GM12873 (cell line): ENCODE measurements around the gene SLIT1.

Experiments
- TF ChIP-seq, protein P1 (sequence below): IDR thresholded peaks from 2 replicates; pipeline ENCODE4 v1.5.1; 2012; ENCODE audit warnings: low read depth, mild to moderate bottlenecking, moderate library complexity, low read length, control low read depth; ENCODE audit not compliant: insufficient read depth; ENCODE audit errors: missing control alignments

The SLIT1 gene

DNA sequence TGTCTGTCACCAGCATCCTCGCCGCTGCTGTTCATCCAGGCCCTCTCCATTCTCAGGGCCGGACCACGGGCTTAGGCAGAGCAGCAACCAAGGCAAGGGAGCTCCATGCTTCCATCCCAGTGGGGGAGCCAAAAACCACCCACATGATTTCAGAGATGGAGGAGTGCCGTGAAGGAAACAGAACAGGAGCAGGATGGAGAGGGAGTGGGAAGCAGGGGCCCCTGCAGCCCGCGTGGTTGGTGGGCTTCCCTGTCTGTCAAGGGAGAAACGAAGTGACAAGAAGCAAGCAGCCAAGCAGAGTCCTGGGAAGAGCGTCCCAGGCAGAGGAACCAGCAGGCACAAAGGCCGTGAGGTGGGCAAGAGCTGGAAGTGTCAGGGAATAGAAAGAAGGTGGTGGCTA, 95.7 kb downstream of the SLIT1 start:
- TF ChIP-seq, protein P1, sequence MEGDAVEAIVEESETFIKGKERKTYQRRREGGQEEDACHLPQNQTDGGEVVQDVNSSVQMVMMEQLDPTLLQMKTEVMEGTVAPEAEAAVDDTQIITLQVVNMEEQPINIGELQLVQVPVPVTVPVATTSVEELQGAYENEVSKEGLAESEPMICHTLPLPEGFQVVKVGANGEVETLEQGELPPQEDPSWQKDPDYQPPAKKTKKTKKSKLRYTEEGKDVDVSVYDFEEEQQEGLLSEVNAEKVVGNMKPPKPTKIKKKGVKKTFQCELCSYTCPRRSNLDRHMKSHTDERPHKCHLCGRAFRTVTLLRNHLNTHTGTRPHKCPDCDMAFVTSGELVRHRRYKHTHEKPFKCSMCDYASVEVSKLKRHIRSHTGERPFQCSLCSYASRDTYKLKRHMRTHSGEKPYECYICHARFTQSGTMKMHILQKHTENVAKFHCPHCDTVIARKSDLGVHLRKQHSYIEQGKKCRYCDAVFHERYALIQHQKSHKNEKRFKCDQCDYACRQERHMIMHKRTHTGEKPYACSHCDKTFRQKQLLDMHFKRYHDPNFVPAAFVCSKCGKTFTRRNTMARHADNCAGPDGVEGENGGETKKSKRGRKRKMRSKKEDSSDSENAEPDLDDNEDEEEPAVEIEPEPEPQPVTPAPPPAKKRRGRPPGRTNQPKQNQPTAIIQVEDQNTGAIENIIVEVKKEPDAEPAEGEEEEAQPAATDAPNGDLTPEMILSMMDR, result no peak

DNA sequence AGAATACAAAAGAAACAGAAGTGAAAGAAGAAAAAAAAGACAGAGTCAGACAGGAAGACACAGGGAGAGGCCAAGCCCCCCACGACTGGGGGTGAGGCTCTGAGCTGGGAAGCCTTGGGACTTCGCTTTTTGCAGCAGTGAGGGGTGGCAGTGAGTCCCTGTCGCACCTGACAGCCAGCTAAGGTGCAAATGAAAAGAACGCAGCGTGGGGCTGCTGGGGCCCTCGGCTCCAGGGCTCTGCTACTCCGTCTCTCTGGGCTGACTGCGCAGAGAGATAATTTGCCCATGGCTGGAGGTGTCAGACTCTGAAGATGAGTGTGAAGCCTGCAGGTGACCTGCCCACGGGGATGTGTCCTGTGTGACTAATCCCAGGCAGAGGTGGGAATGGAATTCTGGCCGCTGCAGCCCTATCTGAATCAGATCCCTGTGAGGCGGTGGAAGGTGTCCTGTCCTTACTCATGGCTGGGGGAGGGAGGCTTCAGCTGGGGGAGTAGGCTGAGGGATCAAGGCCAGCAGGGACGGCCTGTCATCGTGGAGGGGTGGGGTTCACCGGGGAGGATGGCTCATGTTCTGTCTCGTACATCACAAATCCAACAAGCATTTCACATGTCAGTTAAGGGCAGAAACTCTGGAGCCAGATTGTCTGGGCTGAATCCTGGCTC, 96.4 kb downstream of the SLIT1 start:
- TF ChIP-seq, protein P1, result no peak

DNA sequence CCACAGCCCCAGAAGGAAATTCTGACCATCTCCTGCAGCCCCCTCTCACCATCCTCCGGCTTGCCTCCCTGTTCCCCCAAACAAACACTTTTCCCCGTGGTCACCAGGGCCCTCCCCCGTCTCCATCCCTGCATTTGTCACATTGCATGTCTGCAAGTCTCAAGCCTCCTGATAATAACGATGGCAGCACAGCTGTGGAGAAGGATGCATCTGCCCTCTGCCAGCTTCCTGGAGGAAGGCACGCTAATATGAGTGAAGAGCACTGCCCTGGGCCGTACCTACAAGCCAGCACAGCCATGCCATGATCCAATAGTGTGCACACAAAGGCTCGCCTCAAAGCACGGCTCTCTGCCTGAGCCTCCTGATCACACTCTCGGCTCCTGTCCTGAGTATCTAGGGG, 98.5 kb downstream of the SLIT1 start:
- TF ChIP-seq, protein P1, result no peak

DNA sequence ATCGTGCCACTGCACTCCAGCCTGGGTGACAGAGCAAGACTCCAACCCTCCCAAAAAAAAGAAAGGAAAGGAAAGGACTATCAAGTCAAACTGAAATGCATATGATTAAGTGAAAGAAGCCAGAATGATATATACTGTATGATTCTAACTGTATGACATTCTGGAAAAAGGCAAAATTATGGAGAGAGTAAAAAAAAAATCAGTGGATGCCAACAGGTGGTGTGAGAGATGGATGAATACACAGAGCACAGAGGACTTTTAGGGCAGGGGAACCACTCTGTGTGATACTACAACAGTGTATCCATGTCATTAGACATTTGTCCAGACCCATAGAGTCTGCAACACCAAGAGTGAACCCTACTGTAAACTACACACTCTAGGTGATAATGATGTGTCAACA, 99.2 kb downstream of the SLIT1 start:
- TF ChIP-seq, protein P1, result no peak

DNA sequence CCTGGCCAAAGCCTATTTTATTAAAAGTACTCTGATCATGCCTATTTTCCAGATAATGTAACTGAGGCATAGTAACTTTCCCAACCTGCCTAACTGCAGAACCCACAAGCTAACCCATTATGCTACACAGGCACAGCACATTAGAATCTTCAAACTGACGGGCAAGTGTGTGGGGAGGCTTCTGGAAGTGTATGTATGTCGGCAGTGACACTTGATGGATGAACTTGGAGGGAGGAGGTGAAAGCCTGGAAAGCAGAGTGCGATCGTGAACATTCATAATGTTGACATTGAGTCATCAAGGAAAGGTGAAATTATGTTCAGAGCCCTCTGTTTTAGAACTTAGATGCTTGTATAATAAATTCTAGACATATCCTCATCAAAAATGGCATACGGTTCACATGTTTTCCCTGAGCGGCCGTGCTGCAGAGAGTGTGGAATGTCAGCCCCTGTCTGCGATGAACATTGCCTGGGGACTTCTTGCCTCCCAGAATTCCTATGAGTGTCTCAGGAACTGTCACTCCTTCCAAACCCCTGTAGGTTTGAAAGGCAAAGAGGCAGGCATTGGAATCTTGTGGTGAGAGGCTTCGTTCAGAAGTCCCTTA, 102.4 kb downstream of the SLIT1 start:
- TF ChIP-seq, protein P1, result no peak

DNA sequence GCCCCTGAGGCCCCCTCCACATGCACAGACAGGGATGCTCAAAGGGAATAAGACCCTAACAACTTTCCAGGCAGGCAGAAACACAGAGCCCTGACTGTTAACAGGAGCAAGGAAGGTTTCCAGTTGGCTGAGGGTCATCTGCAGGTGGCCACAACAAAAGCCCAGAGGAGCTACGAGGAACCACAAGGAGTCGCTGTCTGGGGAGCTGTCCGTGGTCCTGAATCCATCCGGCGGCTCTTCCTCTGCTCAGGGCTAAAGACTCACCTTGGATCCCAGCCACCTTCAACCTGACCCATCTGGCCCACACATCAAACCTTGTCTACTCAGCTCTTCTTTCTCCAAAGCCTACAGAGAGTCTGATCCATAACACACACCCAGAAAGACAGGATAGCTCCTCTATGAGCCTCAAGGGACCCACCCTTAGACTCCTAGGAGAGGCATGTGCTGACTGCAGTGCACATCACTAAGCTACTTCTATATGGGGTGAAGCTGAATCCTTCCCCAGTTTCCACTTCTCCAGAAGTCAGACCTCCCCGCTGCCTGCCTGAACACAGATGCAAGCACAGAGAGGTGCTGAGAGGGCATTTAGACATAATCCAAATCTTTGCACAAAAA, 104.0 kb downstream of the SLIT1 start:
- TF ChIP-seq, protein P1, result peak; percentile 99

DNA sequence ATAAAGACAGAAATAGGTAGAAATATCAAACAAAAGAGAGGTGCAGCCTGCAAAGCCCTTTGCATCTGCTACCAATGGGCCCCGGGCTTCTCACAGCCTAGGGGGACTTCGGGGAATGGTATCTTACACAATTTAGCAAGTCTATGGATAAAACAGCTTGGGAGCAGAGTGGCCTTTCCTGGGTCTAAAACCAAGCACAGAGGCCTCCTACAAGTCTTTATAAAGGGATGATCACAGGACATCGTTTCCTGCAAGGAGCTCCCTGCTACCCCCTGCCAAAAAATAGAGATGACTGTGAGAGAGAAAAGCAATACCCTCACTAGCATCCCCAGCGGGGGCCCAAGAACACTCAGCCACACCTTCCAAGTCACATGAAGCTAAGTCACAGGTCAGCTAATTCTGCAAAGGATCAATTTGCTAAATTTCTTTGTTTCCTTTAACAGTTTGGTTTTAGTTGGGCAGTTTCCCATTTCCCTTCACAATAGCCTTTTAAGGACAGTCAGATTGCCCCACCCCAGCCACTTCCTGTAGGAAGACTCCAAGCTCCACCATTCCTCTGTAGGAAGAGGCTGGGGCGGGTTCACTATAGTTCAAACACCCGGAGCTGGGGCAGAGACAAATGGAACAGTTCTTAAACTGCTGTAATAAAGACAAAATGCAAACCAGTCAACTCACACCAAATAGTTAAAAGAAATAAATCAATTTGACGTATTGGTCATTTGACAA, 105.5 kb downstream of the SLIT1 start:
- TF ChIP-seq, protein P1, result no peak
